ENCODE results near the gene ABHD16B.

ABHD16B gene

GRCh38 chr20:63861365-63861934, at the start of gene ABHD16B:
Gene ABHD16B (plus strand): TSS chr20:63861498. CDS start chr20:63861541, 43 bp downstream.
- no peak for DNase-seq

GRCh38 chr20:63814891-63815614, 46.2 kb upstream of the ABHD16B start:
- DNase-seq = no peak

GRCh38 chr20:63815615-63816253, 45.6 kb upstream of the ABHD16B start:
- DNase-seq = no peak

GRCh38 chr20:63819224-63819921, 41.9 kb upstream of the ABHD16B start:
- DNase-seq = no peak

GRCh38 chr20:63821811-63822210, 39.5 kb upstream of the ABHD16B start:
- no peak for DNase-seq

- no peak for DNase-seq
Measured at GRCh38 chr20:63822276-63822696, 39.0 kb upstream of the ABHD16B start.

- DNase-seq = no peak
Measured at GRCh38 chr20:63823691-63824311, 37.5 kb upstream of the ABHD16B start.

- DNase-seq = no peak
Measured at GRCh38 chr20:63825331-63826118, 35.8 kb upstream of the ABHD16B start.

- DNase-seq = no peak
Measured at GRCh38 chr20:63826753-63827152, 34.5 kb upstream of the ABHD16B start.

- DNase-seq = no peak
Measured at GRCh38 chr20:63828124-63828523, 33.2 kb upstream of the ABHD16B start.

- no peak for DNase-seq
Measured at GRCh38 chr20:63828545-63828944, 32.8 kb upstream of the ABHD16B start.

- DNase-seq = no peak
Measured at GRCh38 chr20:63828951-63829350, 32.3 kb upstream of the ABHD16B start.

GRCh38 chr20:63829603-63829944, 31.7 kb upstream of the ABHD16B start:
- DNase-seq = peak in 1 of 2 experiments; percentile 9

- DNase-seq = peak in 1 of 2 experiments; percentile 14
Measured at GRCh38 chr20:63829945-63830835, 31.1 kb upstream of the ABHD16B start.

GRCh38 chr20:63830841-63831588, 30.3 kb upstream of the ABHD16B start, which contains the start of gene ZBTB46:
Gene ZBTB46 (minus strand): TSS chr20:63831264. CDS start chr20:63790757, 40,507 bp downstream.
- peak; percentile 33 to 43 for DNase-seq

GRCh38 chr20:63831646-63831992, 29.7 kb upstream of the ABHD16B start:
- DNase-seq = no peak

- DNase-seq = peak in 1 of 2 experiments; percentile 11
Measured at GRCh38 chr20:63831993-63832686, 29.2 kb upstream of the ABHD16B start.

- DNase-seq = no peak
Measured at GRCh38 chr20:63833776-63834490, 27.4 kb upstream of the ABHD16B start.

GRCh38 chr20:63834491-63834880, 26.8 kb upstream of the ABHD16B start:
- DNase-seq = no peak

Measured in activated CD4-positive, alpha-beta T cell treated with anti-CD3 and anti-CD28 coated beads, Interleukin-2, amount 50 U/mL, for 48 hours (primary cell).